Activated CD4-positive, alpha-beta memory T cell treated with anti-CD3 and anti-CD28 coated beads, Interleukin-2, amount 10 ng/mL, durations not matched to agents 7 days and 5 days (primary cell): ENCODE measurements around the gene LRRC19. TPM values are rescaled to one million over a fixed set of nuclear protein-coding genes. Genes with fewer than 3 reads are reported as not detected.

ENCODE experiments used
- CTCF ChIA-PET: fragments of 350-600 bp; sonication (Branson Sonifier 250); formaldehyde crosslinking; loops from one replicate; lab custom pipeline; 2021; ENCODE audit warnings: antibody characterized with exemption, inconsistent platforms; lab: Charles Lee
- POLR2A ChIA-PET: fragments of 350-600 bp; sonication (Branson Sonifier 250); formaldehyde crosslinking; loops from one replicate; lab custom pipeline; 2021; ENCODE audit warnings: antibody characterized with exemption; lab: Charles Lee
- DNase-seq: peaks from one replicate; pipeline ENCODE4 v3.0.0-alpha.2; 2020
- H3K27ac Mint-ChIP-seq: one replicate; pipeline ENCODE4 v1.8.0; 2021; ENCODE audit warnings: mild to moderate bottlenecking, mixed read lengths
- H3K27me3 Mint-ChIP-seq: one replicate; pipeline ENCODE4 v1.8.0; 2021; ENCODE audit warnings: mixed read lengths
- H3K36me3 Mint-ChIP-seq: one replicate; pipeline ENCODE4 v1.8.0; 2021; ENCODE audit warnings: low read depth, mixed read lengths
- H3K4me1 Mint-ChIP-seq: one replicate; pipeline ENCODE4 v1.8.0; 2021; ENCODE audit warnings: mixed read lengths
- H3K4me3 Mint-ChIP-seq: one replicate; pipeline ENCODE4 v1.8.0; 2021; ENCODE audit warnings: mild to moderate bottlenecking, mixed read lengths
- H3K9me3 Mint-ChIP-seq: one replicate; pipeline ENCODE4 v1.8.0; 2021; ENCODE audit warnings: mixed read lengths
- total RNA-seq, 2 experiments: library from RNA; stranded (reverse); gene quantifications; one replicate each; pipeline ENCODE4 v1.2.3, GENCODE V29; 2021

Gene LRRC19
- not detected for total RNA-seq

DNA sequence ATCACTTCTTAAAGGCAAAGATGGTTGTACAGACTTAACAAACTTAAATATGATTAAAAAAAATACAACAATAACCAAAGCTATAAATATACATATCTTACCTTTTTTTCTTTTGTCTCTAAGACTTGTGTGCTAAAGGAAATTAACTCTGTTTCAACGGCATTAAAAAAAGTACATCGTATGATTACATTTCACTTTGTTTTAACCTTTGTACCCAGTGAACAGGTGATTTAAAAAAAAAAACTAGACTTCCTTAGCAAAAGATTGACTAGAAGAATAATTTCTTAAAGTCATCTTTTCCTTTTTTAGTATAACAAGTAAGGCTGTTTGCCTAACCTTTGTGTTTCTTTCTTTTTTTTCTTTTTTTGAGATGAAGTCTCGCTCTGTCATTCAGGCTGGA, at the start of gene LRRC19:
Gene LRRC19 (minus strand): TSS at position 182 of the 400 bp plus-strand sequence. CDS start 5,978 bp downstream, outside the sequence.
- H3K27me3 Mint-ChIP-seq: no peaks in the 10 kb centered on the region
- POLR2A ChIA-PET: no interaction called here
- no peak for DNase-seq
- H3K4me1 Mint-ChIP-seq: no peaks in the 10 kb centered on the region
- no peaks in the 10 kb centered on the region for H3K36me3 Mint-ChIP-seq
- CTCF ChIA-PET: no interaction called here
- no peaks in the 10 kb centered on the region for H3K9me3 Mint-ChIP-seq
- no peak within 1 kb of the TSS for H3K27ac Mint-ChIP-seq
- no peak within 1 kb of the TSS for H3K4me3 Mint-ChIP-seq

GRCh38 chr9:27054841-27055240, 49.4 kb upstream of the LRRC19 start:
- no peak for DNase-seq
- Mint-ChIP-seq H3K4me1 (no peaks in the 10 kb centered on the region), H3K4me3 (no peak overlapping the region), H3K27me3 (no peaks in the 10 kb centered on the region), H3K36me3 (no peaks in the 10 kb centered on the region), H3K27ac (no peak overlapping the region), H3K9me3 (no peaks in the 10 kb centered on the region)
- POLR2A ChIA-PET: no interaction called here
- CTCF ChIA-PET: no interaction called here

GRCh38 chr9:27054125-27054524, 48.7 kb upstream of the LRRC19 start:
- CTCF ChIA-PET: no interaction called here
- no peaks in the 10 kb centered on the region for H3K4me1 Mint-ChIP-seq

DNA sequence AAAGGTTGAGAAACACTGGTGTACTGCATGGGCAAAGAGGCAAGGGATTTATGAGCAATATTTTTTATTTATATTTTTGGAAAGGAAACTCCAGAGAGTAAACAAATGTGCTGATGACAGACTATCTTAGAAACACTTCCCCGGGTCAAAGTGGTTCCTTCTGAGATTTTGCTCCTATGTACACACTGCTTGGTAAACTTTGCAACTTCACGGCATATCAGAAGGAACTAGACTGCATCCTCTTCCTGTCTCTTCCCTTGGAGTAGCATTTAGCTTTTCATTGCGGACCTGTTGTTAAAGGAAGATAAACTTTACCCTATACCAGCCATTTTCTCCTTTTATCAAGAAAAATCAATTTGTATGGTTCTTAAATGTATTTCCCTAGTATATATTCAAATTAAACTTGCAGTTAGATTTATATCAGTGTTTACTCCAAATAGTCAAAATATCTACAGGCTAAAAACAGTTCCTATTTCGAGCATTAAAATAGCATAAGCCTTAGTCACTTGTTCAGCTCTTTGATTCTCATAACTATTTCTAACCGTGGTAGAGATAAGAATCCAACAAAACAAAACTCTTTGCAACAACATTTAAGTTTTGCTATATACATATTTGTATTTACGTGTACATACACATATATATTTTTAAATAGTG, 48.0 kb upstream of the LRRC19 start:
- Mint-ChIP-seq H3K4me3 (no peak overlapping the region), H3K9me3 (no peaks in the 10 kb centered on the region), H3K36me3 (no peaks in the 10 kb centered on the region), H3K27ac (no peak overlapping the region), H3K4me1 (no peaks in the 10 kb centered on the region), H3K27me3 (no peaks in the 10 kb centered on the region)
- POLR2A ChIA-PET: no interaction called here
- CTCF ChIA-PET: no interaction called here
- DNase-seq: no peak

More at GRCh38 chr9:27054125-27054524, 48.7 kb upstream of the LRRC19 start:
- POLR2A ChIA-PET: no interaction called here
- Mint-ChIP-seq H3K36me3 (no peaks in the 10 kb centered on the region), H3K4me3 (no peak overlapping the region), H3K27me3 (no peaks in the 10 kb centered on the region), H3K9me3 (no peaks in the 10 kb centered on the region), H3K27ac (no peak overlapping the region)
- DNase-seq: no peak

DNA sequence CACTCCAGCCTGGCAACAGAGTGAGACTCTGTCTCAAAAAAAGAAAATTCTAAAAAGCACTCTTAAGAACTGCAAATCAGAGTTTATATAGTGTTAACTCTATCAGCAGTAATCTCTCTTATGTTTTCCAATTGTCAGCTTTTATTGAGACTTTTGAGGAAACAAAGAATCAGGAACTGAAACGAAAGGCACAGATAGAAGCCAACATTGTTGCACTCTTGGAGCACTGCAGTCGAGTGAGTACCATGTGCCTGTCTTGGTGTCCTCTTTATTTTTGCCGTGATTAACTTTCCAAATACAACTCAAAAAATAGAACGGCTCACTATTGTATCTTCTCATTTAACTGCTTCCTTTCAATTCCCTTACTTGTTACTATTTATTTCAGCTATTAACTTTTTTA, 41.7 kb upstream of the LRRC19 start:
- CTCF ChIA-PET: no interaction called here
- H3K27me3 Mint-ChIP-seq: no peaks in the 10 kb centered on the region

DNA sequence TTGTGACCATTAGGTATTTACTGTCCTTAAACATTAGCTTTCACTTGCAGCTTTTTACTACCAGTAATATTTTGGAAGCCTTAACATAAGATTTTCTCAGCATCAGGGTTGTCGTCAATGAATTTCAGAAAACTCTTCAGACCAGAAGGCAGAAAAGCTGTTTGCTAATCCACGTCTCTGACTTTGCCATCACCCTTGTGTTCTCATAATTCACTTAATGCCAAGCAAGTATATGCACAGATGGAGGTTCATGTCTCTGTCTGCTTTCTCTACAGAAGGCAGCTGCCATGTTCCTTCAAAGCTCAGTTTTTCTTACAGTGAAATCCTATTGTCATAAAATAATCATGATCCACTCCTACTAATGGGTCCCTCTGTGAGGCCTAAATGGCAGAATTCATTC, 37.7 kb upstream of the LRRC19 start:
- no peaks in the 10 kb centered on the region for H3K27me3 Mint-ChIP-seq
- H3K4me1 Mint-ChIP-seq: no peaks in the 10 kb centered on the region
- CTCF ChIA-PET: no interaction called here
- H3K36me3 Mint-ChIP-seq: no peaks in the 10 kb centered on the region
- no peaks in the 10 kb centered on the region for H3K9me3 Mint-ChIP-seq
- no peak overlapping the region for H3K27ac Mint-ChIP-seq
- no peak for DNase-seq
- POLR2A ChIA-PET: no interaction called here
- H3K4me3 Mint-ChIP-seq: no peak overlapping the region

More for the DNA sequence above, 41.7 kb upstream of the LRRC19 start:
- no peak overlapping the region for H3K4me3 Mint-ChIP-seq
- POLR2A ChIA-PET: no interaction called here
- no peak overlapping the region for H3K27ac Mint-ChIP-seq
- no peaks in the 10 kb centered on the region for H3K4me1 Mint-ChIP-seq
- H3K36me3 Mint-ChIP-seq: no peaks in the 10 kb centered on the region
- no peaks in the 10 kb centered on the region for H3K9me3 Mint-ChIP-seq
- no peak for DNase-seq

DNA sequence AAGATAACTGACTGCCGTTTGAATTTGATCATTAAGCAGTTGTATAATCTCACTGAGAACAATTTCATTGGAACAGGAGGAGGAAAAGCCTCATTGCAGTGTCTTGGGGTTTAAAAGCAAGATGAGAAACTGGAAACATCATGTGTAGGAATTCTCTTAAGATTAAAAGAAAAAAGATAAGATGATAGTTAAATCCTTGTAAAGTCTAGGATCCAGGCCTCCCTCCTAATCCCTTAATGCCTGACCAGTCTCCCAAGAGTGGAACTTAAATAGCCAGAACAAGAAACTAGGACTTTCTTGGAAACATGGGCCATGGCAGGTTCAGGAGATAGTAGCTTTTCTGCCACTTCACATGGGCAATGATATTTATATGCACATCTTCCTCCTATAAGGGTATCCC, 37.0 kb upstream of the LRRC19 start:
- Mint-ChIP-seq H3K27me3 (no peaks in the 10 kb centered on the region), H3K4me3 (no peak overlapping the region), H3K27ac (no peak overlapping the region), H3K9me3 (no peaks in the 10 kb centered on the region), H3K4me1 (no peaks in the 10 kb centered on the region), H3K36me3 (no peaks in the 10 kb centered on the region)
- POLR2A ChIA-PET: no interaction called here
- CTCF ChIA-PET: no interaction called here
- no peak for DNase-seq

DNA sequence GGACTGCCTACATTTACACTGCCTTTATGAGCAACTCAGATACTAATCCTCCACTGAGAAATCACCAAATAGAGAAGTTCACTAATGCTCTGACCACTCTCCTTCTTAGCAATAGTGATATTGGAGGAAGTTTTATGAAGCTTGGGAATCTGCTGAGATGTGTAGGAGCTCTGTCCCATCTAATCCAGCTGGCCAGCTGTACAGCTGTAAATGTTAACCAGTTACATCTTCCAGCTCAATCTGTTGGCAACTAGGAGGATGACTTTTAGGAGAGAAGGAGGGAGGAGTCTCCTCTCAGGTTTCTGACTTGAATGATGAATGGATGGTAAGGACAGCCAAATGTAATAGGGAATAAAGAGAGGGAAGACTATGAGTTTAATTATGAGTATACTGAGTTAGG, 36.3 kb upstream of the LRRC19 start:
- Mint-ChIP-seq H3K4me1 (no peaks in the 10 kb centered on the region), H3K27me3 (no peaks in the 10 kb centered on the region), H3K4me3 (no peak overlapping the region), H3K36me3 (no peaks in the 10 kb centered on the region), H3K27ac (no peak overlapping the region), H3K9me3 (no peaks in the 10 kb centered on the region)
- CTCF ChIA-PET: no interaction called here
- DNase-seq: no peak
- POLR2A ChIA-PET: no interaction called here

DNA sequence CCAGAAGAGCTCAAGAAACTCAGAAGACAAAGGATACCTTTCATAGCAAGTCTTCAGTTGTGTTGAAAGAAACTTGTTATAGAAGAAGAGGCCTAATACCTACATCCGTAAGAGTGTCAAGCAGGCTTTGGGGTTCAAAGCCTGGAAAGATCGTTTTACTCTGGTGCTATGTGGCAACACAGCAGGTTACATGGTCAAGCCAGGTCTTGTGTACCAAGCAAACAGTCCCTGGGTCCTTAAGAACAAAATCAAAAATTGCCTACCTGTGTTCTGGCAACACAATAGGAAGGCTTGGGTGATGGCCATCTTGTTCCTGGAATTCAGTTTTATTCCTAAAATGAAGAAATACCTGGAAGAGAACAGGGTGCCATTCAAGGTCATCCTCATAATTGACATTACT, 32.0 kb upstream of the LRRC19 start:
- no peaks in the 10 kb centered on the region for H3K4me1 Mint-ChIP-seq
- POLR2A ChIA-PET: no interaction called here
- no peaks in the 10 kb centered on the region for H3K9me3 Mint-ChIP-seq
- no peaks in the 10 kb centered on the region for H3K36me3 Mint-ChIP-seq
- CTCF ChIA-PET: no interaction called here
- no peak for DNase-seq
- no peak overlapping the region for H3K27ac Mint-ChIP-seq
- H3K4me3 Mint-ChIP-seq: no peak overlapping the region
- no peaks in the 10 kb centered on the region for H3K27me3 Mint-ChIP-seq

- DNase-seq: peak; percentile 56
- Mint-ChIP-seq H3K27me3 (no peaks in the 10 kb centered on the region), H3K9me3 (no peaks in the 10 kb centered on the region), H3K4me1 (no peaks in the 10 kb centered on the region), H3K4me3 (no peak overlapping the region), H3K27ac (no peak overlapping the region), H3K36me3 (no peaks in the 10 kb centered on the region)
- ChIA-PET POLR2A (no interaction called here), CTCF (interaction anchor here (1.2 to 1.5 kb wide), 2 partner anchors 12 to 27 kb away, joined by 4 read pairs; no protein-coding TSS in a partner anchor)
Measured at GRCh38 chr9:27033815-27034403, 28.4 kb upstream of the LRRC19 start.

- ChIA-PET CTCF (no interaction called here), POLR2A (no interaction called here)
- H3K9me3 Mint-ChIP-seq: no peaks in the 10 kb centered on the region
- no peaks in the 10 kb centered on the region for H3K27me3 Mint-ChIP-seq
- no peaks in the 10 kb centered on the region for H3K4me1 Mint-ChIP-seq
- peaks cover 4% of the 10 kb centered on the region for H3K36me3 Mint-ChIP-seq
- H3K27ac Mint-ChIP-seq: no peak overlapping the region
- no peak overlapping the region for H3K4me3 Mint-ChIP-seq
- DNase-seq: no peak
Measured at GRCh38 chr9:27029186-27029585, 23.7 kb upstream of the LRRC19 start.

- H3K4me1 Mint-ChIP-seq: no peaks in the 10 kb centered on the region
- peaks cover 10% of the 10 kb centered on the region for H3K36me3 Mint-ChIP-seq
- H3K4me3 Mint-ChIP-seq: no peak overlapping the region
- CTCF ChIA-PET: interaction anchor here (0.7 kb wide), 1 partner anchor 165 kb away, joined by 3 read pairs; no protein-coding TSS in a partner anchor
- no peaks in the 10 kb centered on the region for H3K27me3 Mint-ChIP-seq
- POLR2A ChIA-PET: no interaction called here
- DNase-seq: no peak
- H3K9me3 Mint-ChIP-seq: no peaks in the 10 kb centered on the region
- no peak overlapping the region for H3K27ac Mint-ChIP-seq
Measured at GRCh38 chr9:27022920-27023319, 17.4 kb upstream of the LRRC19 start.

- peaks cover 13% of the 10 kb centered on the region for H3K36me3 Mint-ChIP-seq
- ChIA-PET CTCF (interaction anchor here (0.7 kb wide), 1 partner anchor 357 kb away, joined by 4 read pairs; no protein-coding TSS in a partner anchor), POLR2A (no interaction called here)
- H3K27ac Mint-ChIP-seq: no peak overlapping the region
- no peak overlapping the region for H3K4me3 Mint-ChIP-seq
- no peaks in the 10 kb centered on the region for H3K4me1 Mint-ChIP-seq
- H3K27me3 Mint-ChIP-seq: no peaks in the 10 kb centered on the region
- DNase-seq: no peak
- H3K9me3 Mint-ChIP-seq: no peaks in the 10 kb centered on the region
Measured at GRCh38 chr9:27019589-27019988, 14.1 kb upstream of the LRRC19 start.
